ENCODE data around the gene JRKL. TPM values are rescaled to one million over a fixed set of nuclear protein-coding genes. Genes with fewer than 3 reads are reported as not detected.
"Not testable (repeated sequence)": the region's sequence is repeated elsewhere in the genome, so short reads cannot be mapped to it uniquely, and the experiment has no call there.

Gene JRKL
- total and polyA plus RNA-seq, 8 donors = 2.0 to 7.0 (median 3.1) TPM

DNA sequence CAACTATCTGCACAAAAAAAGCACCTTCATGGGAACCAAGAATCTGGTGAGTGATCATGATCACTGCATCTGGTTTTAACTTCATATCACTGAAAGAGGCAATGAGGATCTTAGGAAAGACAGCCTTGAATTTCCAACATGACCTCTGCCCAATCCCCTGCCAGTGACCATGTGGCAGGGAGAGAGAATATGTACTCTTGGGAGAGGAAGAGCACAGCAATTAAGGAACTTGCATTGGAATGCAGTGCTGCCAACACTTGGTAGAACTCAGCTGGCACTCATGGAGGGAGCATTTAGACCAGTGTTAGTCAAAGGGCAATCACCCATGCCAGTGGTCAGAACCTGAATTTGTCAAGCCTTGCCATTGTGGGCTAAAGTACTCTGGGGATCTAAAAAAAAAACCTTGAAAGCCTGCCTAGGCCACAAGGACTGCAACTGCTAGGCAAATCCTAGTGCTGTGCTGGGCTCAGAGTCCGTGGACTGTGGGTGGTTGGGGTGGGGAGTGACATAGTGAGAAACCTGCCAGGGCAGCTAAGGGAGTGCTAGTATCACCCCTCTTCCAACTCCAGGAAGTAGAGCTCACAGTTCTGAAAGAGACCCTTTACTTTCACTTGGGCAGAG, 23.1 kb downstream of the JRKL start:
- Histone ChIP-seq H3K4me3 (no peak overlapping the region), H3K9me3 (no peaks in the 10 kb centered on the region), H3K4me1 (no peaks in the 10 kb centered on the region), H3K36me3 (no peaks in the 10 kb centered on the region), H3K27me3 (peaks cover 0 to 8% (median 0%) of the 10 kb centered on the region in 4 donors), H3K27ac (no peak overlapping the region)
- intact Hi-C loops (cut with DNase I) = no loop called here
- ATAC-seq (no peak), FAIRE-seq (no peak), DNase-seq (no peak)
- TF ChIP-seq, protein P1, sequence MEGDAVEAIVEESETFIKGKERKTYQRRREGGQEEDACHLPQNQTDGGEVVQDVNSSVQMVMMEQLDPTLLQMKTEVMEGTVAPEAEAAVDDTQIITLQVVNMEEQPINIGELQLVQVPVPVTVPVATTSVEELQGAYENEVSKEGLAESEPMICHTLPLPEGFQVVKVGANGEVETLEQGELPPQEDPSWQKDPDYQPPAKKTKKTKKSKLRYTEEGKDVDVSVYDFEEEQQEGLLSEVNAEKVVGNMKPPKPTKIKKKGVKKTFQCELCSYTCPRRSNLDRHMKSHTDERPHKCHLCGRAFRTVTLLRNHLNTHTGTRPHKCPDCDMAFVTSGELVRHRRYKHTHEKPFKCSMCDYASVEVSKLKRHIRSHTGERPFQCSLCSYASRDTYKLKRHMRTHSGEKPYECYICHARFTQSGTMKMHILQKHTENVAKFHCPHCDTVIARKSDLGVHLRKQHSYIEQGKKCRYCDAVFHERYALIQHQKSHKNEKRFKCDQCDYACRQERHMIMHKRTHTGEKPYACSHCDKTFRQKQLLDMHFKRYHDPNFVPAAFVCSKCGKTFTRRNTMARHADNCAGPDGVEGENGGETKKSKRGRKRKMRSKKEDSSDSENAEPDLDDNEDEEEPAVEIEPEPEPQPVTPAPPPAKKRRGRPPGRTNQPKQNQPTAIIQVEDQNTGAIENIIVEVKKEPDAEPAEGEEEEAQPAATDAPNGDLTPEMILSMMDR (IDR thresholded peaks at IDR 0.05) = no peak
- 80 to 95% methylated on average over 1 of the region's 1 CpG for WGBS, 2 donors

DNA sequence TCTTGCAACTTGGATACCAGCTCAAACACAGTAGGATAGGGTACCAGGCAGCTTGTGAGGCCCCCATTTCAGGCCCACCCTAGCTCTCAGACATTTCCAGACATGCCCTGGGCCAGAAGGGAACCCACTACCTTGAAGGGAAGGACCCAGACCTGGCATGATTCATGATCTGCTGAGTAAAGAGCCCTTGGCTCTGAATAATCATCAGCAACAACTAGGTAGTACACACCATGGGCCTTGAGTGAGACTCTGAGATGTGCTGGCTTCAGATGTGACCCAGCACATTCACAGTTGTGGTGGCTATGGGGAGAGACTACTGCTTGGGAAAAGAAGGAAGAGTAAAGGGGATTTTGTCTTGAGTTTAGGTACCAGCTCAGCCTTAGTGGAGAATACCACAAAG, 23.6 kb downstream of the JRKL start:
- Histone ChIP-seq H3K9me3 (no peaks in the 10 kb centered on the region), H3K27ac (no peak overlapping the region), H3K4me1 (no peaks in the 10 kb centered on the region), H3K36me3 (no peaks in the 10 kb centered on the region), H3K27me3 (peaks cover 0 to 8% (median 0%) of the 10 kb centered on the region in 4 donors), H3K4me3 (no peak overlapping the region)
- FAIRE-seq (no peak), ATAC-seq (no peak), DNase-seq (no peak)
- intact Hi-C loops (cut with DNase I) = no loop called here
- TF ChIP-seq, protein P1 (IDR thresholded peaks at IDR 0.05) = no peak

DNA sequence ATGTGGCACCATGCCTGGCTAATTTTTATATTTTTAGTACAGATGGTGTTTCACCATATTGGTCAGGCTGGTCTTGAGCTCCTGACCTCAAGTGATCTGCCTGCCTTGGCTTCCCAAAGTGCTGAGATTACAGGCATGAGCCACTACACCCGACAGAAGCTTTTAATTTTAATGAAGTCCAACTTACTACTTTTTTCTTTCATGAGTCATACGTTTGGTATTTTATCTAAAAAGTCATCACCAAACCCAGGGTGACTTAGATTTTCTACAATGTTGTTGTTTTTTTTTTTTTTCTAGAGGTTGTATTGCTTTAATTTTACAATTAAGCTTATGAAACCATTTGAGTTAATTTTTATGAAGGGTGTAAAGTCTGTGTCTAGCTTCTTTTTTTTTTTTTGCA, 34.9 kb downstream of the JRKL start:
- no peak for FAIRE-seq
- WGBS, 2 donors = 12 to 25% methylated on average over 2 of the region's 2 CpGs
- intact Hi-C loops (cut with DNase I) = no loop called here
- H3K9me3 ChIP-seq = no peaks in the 10 kb centered on the region
- no peaks in the 10 kb centered on the region for H3K4me1 ChIP-seq
- H3K27ac ChIP-seq = no peak overlapping the region
- no peaks in the 10 kb centered on the region for H3K36me3 ChIP-seq
- no peak for DNase-seq
- no peak overlapping the region for H3K4me3 ChIP-seq
- TF ChIP-seq, protein P1 (IDR thresholded peaks at IDR 0.05) = no peak
- ATAC-seq = no peak
- peaks cover 0 to 7% (median 5%) of the 10 kb centered on the region in 4 donors for H3K27me3 ChIP-seq

DNA sequence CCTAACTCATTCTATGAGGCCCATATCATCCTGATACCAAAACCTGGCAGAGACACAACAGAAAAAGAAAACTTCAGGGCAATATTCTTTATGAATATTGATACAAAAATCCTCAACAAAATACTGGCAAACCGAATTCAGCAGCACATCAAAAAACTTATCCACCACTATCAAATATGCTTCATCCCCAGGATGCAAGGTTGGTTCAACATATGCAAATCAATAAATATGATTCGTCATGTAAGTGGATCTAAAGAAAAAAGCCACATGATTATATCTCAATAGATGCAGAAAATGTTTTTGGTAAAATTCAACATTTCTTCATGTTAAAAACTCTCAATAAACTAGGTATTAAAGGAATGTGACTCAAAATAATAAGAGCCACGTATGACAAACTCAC, 40.9 kb downstream of the JRKL start:
- Histone ChIP-seq H3K36me3 (no peaks in the 10 kb centered on the region), H3K27me3 (peaks cover 0 to 2% (median 0%) of the 10 kb centered on the region in 4 donors), H3K4me3 (no peak overlapping the region), H3K27ac (no peak overlapping the region), H3K4me1 (no peaks in the 10 kb centered on the region), H3K9me3 (no peaks in the 10 kb centered on the region)
- WGBS, 2 donors = 52 to 55% methylated on average over 3 of the region's 3 CpGs
- FAIRE-seq (no peak), DNase-seq (no peak), ATAC-seq (no peak)
- TF ChIP-seq, protein P1 (IDR thresholded peaks at IDR 0.05) = no peak
- intact Hi-C loops (cut with DNase I) = no loop called here

DNA sequence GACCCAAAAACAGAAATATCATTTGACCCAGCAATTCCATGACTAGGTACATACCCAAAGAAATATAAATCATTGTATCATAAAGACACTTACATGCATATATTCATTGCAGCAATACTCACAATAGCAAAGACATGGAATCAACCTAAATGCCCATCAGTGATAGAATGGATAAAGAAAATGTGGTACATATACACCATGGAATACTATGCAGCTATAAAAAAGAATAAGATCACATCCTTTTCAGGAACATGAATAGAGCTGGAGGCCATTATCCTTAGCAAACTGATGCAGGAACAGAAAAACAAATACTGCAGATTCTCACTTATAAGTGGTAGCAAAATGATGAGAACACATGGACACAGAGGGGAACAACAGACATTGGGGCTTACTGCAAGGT, 42.8 kb downstream of the JRKL start:
- H3K36me3 ChIP-seq; FAIRE-seq; intact Hi-C loops (cut with DNase I); H3K4me3 ChIP-seq; H3K9me3 ChIP-seq; DNase-seq; H3K27ac ChIP-seq; ATAC-seq; H3K27me3 ChIP-seq; H3K4me1 ChIP-seq: not testable (repeated sequence)

Small RNA genes within 50 kb of the gene (microRNA-seq; reads per million reads assigned to microRNA genes)
- gene MIR1260B = 0 to 0.39 reads per million in 2 donors

Other genes with a start within 250 kb of the JRKL start
- gene MAML2, start 46.8 kb upstream of the JRKL start, total RNA-seq = 10 to 100 TPM in 1 of 6 donors, 1 to 10 TPM in 5; 3.1 to 11.8 (median 4.9) TPM
- gene MAML2, start 46.8 kb upstream of the JRKL start, polyA plus RNA-seq = 1 to 10 TPM; 2.4 to 3.2 TPM
- 10 to 100 TPM in 3 of 6 donors, 1 to 10 TPM in 3; 5.5 to 12.0 (median 8.3) TPM for gene CCDC82, start 101 bp upstream of the JRKL start, total RNA-seq
- gene CCDC82, start 101 bp upstream of the JRKL start, polyA plus RNA-seq = 10 to 100 TPM in 1 of 2 donors, 1 to 10 TPM in 1; 9.9 to 18.2 TPM

Data from pancreas (tissue), 10 donors.